GM21390 (cell line): ENCODE measurements around the gene CUBN.

Experiments used
- ATAC-seq: cut with Tn5 transposase; IDR thresholded peaks from one replicate; pipeline ENCODE4 v1.9.1; 2021; ENCODE audit not compliant: unreplicated experiment

CUBN gene

GRCh38 chr10:16992611-16993119, 136.9 kb downstream of the CUBN start:
- ATAC-seq = no peak

DNA sequence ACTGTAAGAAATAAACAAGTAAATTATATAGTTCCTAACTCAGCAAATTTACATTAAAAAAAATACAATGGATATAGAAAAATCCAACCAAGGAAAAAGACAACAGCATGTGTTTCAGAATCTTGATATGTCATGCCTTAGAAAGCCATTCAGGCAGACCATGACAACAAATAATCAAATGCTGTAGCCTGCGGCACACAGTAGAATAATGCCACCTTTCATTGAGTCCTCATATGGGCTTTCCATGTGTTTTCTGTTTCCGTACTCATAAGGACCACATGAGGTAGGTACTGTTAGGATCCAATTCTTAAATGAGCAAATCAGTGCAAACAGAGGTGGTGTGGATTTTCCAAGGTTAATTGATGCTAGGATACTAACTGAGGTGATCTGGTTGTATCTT, 138.6 kb downstream of the CUBN start:
- no peak for ATAC-seq

- no peak for ATAC-seq
These were observed 139.8 kb downstream of the CUBN start for GRCh38 chr10:16989826-16990293.

DNA sequence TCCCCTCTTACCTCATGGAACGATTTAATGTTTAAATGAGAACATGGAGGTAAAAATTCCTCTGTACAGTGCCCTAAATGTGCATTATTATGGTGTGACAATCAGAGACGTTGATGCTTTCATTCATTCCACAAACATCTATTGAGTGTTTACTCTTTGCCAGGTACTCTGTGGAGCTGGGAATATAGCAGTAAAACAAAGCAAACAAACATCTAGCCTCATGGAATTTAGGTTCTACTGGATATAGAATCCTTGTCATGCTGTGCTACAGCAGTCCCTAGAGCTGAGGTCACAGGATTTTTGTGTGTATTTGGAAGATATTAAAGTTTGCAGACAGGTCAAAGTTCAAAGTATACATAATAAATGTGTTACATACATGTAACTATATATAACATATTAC, 140.7 kb downstream of the CUBN start:
- no peak for ATAC-seq

- ATAC-seq = no peak
These were observed 141.5 kb downstream of the CUBN start for GRCh38 chr10:16987976-16988610.

- no peak for ATAC-seq
These were observed 142.4 kb downstream of the CUBN start for GRCh38 chr10:16987206-16987621.

GRCh38 chr10:16986406-16987205, 143.0 kb downstream of the CUBN start:
- ATAC-seq = no peak

DNA sequence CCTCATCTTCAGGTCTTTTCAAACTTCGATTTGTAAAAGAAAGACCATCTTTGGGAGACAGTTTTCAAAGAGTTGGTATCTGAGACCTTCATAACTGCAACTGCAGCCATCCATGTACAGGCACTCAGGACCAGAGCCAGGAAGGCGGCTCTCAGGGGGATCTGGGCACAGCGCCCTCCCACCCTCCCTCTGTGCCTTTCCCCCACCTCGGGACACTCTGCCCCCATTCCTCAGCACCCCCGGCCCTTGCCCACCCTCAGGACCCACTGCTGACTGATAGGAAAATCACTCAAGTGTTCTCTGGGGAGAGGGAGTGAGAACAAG, 143.6 kb downstream of the CUBN start:
- no peak for ATAC-seq

GRCh38 chr10:16984242-16984641, 145.4 kb downstream of the CUBN start:
- no peak for ATAC-seq

DNA sequence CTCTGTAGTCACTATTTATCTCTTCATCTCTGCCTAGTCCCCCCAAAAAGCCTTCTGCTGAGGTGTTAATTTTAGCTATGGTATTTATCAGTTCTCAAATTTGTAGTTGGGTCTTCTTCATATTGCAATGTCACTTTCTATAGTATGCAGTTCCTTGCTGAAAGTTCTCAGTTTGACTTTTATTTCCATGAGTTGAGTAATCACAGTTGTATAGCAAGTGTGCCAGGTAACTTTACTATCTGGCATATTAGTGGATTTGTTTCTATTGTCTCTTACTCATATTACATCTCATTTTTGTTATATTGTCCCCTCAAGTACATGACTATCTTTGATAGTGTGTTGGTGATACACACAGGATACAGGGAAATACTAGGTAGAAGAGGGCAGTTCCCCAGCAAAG, 152.8 kb downstream of the CUBN start:
- ATAC-seq = no peak

DNA sequence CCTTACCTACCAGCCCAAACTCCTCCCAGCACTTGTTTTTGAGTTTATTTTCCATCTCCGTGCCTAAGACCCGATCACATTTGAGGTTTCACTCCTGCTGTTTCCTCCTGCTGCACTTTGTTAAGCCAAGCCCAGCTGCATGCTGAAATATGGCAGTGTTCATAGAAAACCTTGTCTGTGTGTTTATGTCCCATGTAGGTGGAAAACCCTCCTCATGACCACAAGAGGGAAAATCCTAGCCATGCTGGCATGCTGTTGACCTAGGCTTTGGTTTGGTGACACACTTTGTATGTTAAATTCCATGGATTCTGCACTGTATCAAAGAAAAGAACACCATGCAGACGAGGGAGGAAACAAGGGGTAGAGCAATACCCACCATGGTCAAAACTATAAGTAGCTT, 154.4 kb downstream of the CUBN start:
- no peak for ATAC-seq

GRCh38 chr10:16968416-16969041, 161.1 kb downstream of the CUBN start:
- no peak for ATAC-seq

DNA sequence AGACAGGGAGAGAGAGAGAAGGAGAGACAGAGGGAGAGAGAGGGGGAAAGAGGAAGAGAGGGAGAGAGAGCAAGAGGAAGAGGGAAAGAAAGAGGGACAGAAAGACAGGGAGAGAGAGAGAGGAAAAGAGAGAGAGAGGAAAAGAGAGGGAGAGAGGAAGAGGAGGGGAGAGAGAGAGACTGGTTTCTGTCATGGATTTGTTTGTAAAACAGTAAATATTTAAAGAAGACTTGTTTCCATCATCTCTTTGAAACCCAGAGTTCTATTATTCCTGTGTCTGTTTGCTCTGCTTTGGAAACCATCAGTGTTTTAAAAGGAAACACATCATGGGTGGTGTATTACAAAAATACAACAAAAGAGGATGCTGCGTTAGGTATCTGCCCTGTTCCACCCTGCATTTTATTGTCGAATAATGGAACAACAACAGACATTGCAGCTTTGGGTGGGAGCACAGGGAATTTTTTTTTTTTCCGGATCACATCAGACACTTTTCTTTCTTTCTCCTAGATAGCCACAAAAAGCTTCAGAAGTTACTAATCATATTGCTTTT, 161.7 kb downstream of the CUBN start:
- no peak for ATAC-seq

DNA sequence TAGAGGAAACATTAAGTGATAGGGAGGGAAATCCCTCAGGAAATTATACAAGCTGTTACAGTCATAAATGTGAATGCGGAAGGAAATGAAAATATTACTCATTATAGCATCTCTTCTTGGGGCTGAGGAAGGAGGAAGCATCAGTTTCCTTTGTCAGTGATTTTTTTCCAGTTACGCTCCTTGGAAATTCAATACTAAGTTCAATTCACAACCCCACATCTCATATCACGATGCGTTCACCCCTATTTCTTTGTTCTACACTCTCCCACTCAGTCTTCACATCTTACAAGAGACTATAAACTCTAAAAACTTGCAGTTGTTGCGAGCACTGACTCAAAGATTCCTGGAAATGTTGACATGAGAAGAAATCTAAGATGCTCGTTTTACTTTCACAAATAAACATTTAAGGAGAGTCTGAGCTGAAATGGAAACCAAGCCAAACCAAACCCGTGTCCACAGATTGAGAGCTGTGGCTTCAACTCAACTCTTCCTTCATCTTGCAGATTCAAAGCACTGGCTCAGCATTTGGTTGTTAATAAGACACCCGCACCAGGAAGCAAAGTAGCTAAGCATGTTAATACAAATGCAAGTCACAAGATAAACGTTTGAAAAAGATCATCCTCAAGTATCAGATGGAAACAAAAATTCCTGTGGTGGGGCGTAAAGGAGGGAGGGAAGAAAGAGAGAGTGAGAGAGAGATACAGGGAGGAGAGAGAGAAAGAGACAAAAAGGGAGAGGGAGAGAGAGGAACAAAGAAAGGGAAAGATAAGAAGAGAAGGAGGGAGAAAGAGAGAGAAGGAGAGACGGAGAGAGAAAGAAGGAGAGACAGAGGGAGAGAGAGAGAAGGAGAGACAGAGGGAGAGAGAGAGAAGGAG, 162.4 kb downstream of the CUBN start:
- no peak for ATAC-seq

DNA sequence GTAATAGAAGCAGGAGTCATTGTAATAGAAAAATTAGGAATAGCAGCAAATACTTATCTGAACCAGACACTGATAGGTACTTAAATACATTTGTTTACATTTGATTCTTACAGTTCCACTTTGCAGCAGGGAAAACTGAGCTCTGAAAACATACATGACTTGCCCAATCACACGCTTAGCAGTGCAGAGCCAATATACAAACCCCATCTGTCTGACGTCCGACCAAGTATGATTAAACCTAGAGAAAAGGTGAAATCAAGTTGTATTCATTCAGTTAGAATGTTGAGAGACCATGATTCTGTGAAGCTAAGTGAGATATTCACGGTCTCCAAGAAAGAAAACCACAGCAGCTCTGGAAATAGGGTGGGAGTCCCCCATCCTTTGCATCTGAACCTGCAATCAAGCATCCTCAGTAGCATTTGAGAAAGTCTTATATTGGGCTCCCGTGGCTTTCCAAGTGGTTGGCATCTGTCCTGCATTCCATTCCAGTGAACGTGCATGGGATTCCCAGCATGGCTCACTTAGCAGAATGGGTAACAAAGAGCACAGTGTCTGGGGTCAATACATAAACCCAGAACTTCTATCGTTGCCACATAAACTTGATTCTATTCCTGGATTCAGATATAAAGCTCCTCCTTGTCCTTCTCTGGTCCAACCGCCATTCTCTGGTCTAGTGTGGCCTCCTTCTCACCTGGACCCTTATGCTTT, 163.7 kb downstream of the CUBN start:
- ATAC-seq = no peak

DNA sequence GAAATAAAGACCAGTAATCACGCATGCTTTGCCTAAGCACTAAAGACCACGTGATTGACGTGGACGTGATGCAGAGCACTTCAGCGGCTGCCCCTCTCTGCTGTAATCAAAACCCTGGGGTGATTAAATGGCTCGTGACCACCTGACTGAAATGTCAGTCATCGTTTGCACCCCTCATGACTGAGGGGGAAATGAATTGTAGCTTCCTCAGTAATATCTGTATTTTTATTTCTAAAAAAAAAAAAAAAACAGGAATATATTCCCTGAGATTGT, 164.3 kb downstream of the CUBN start:
- no peak for ATAC-seq

DNA sequence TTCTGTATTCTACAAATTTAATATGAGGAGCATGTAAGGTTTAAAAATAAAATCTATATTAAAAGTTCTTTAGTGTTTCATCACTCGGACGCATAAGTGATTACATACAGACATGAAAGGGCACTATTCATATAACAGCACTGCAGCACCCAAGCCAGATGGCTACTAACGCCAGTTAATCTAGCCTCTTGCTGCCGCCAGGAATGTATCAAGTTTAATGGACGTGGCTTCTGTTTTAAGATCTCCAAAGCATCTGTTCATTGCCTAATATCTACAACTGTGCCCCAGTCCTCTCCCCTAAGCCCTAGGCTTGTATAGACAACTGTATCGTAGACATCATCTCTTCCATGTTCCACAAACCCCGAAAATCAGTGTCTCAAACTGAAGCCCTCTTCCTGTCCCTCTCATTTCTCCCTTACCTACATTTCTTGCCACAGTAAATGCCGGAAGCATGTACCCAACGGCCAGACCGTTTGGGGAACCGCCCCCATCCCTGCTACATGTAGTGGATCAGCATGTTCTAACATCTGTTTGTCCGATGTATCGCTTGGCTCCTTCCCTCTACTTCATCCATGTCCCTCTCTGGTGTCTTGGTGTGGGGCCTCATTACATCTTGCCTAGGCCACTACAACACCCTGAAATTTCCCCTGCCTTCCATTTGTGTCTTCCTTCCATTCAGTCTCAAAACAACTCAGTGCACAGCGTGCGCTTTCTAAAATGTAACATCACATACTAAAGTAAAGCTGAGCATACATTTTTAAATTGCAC, 164.9 kb downstream of the CUBN start:
- no peak for ATAC-seq

GRCh38 chr10:16960551-16960950, 169.1 kb downstream of the CUBN start:
- ATAC-seq = no peak

GRCh38 chr10:16957038-16957437, 172.6 kb downstream of the CUBN start:
- ATAC-seq = no peak
